ENCODE data around the gene C3orf52.

The C3orf52 gene

GRCh38 chr3:112086076-112086854 lies at the start of gene C3orf52:
Gene C3orf52 (plus strand): TSS chr3:112086389. CDS start chr3:112086408, 19 bp downstream.
- TF ChIP-seq GATA2 (IDR thresholded peaks at IDR 0.05; ENCODE audit: low read depth, low read length) (no peak), GATA3 (IDR thresholded peaks at IDR 0.05; ENCODE audit: low read depth, low read length) (no peak)

- TF ChIP-seq GATA3 (IDR thresholded peaks at IDR 0.05; ENCODE audit: low read depth, low read length) (no peak), GATA2 (IDR thresholded peaks at IDR 0.05; ENCODE audit: low read depth, low read length) (no peak)
Observed at GRCh38 chr3:112038863-112039262, 47.3 kb upstream of the C3orf52 start.

- TF ChIP-seq GATA3 (IDR thresholded peaks at IDR 0.05; ENCODE audit: low read depth, low read length) (no peak), GATA2 (IDR thresholded peaks at IDR 0.05; ENCODE audit: low read depth, low read length) (no peak)
Observed at GRCh38 chr3:112041321-112041720, 44.9 kb upstream of the C3orf52 start.

DNA sequence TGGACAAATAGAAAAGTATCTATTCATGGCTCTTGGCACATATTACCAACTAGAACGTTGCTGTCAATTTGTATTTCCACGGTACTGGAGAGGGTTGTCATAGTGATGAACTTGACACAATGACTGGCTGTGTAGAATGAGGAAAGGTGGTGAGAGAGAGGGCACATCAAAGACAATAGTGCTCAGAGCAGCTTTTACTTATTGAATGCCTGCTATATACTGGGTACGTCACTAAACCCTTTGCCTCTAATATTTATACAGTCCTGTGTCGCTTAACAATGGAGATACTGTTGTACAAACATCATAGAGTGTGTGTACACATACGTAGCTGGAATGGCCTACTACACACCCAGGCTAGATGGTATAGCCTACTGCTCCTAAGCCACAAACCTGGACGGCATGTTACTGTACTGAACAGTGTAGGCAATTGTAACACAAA lies 43.3 kb upstream of the C3orf52 start:
- TF ChIP-seq GATA3 (IDR thresholded peaks at IDR 0.05; ENCODE audit: low read depth, low read length): no peak
- TF ChIP-seq GATA2 (IDR thresholded peaks at IDR 0.05; ENCODE audit: low read depth, low read length): no peak

DNA sequence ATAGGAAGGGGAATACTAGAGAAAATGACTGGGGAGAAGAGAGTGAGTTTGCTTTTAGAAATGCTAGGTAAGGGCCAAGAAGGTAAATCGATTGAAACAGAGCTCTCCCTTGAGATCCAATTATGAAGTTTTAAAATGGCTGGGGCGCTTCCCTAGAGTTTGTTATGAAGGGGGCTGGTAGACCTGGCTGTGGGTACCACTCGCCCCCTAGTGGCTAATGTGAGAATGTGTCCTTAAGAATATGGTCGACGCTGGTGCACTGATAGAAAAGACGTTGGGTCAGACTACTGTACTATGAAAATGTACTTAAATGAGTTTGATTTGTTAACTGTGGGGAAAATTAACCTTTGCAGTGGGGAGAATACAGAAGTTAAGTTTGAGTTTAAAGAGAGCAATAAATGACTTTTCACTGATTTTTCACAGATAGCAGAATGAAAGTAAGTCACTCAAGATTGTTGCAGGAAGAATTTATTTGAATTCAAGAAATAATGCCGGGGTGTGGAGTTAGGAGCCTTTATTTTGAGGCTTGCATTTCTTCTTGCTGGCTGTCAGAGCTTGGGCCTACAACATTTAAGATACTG lies 42.5 kb upstream of the C3orf52 start:
- TF ChIP-seq GATA3 (IDR thresholded peaks at IDR 0.05; ENCODE audit: low read depth, low read length) (no peak), GATA2 (IDR thresholded peaks at IDR 0.05; ENCODE audit: low read depth, low read length) (no peak)

GRCh38 chr3:112046599-112046998 lies 39.6 kb upstream of the C3orf52 start:
- TF ChIP-seq GATA3 (IDR thresholded peaks at IDR 0.05; ENCODE audit: low read depth, low read length) (no peak), GATA2 (IDR thresholded peaks at IDR 0.05; ENCODE audit: low read depth, low read length) (no peak)

GRCh38 chr3:112047264-112047663 lies 38.9 kb upstream of the C3orf52 start:
- TF ChIP-seq GATA3 (IDR thresholded peaks at IDR 0.05; ENCODE audit: low read depth, low read length): no peak
- TF ChIP-seq GATA2 (IDR thresholded peaks at IDR 0.05; ENCODE audit: low read depth, low read length): no peak

DNA sequence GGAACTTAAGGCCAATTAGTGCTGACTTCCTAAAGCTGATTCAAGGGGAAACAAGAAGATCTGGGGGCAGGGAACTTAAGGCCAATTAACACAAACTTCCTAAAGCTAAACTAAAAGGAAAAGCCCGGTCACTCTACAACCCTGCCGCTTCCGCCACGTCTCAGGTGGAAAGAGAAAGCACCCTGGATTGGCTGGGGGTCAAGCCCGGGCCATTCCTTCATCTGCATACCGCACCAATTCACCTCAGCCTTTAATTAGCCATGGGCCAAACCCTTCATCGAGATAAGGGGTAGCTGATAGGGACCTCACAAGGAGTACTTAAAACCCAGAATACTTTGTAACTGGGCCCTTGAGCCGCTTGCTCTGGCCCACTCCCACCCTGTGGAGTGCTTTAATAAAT lies 37.3 kb upstream of the C3orf52 start:
- no peak for TF ChIP-seq GATA3 (IDR thresholded peaks at IDR 0.05; ENCODE audit: low read depth, low read length)
- TF ChIP-seq GATA2 (IDR thresholded peaks at IDR 0.05; ENCODE audit: low read depth, low read length): no peak

- TF ChIP-seq GATA3 (IDR thresholded peaks at IDR 0.05; ENCODE audit: low read depth, low read length): no peak
- TF ChIP-seq GATA2 (IDR thresholded peaks at IDR 0.05; ENCODE audit: low read depth, low read length): no peak
Observed at GRCh38 chr3:112053229-112053628, 33.0 kb upstream of the C3orf52 start.

DNA sequence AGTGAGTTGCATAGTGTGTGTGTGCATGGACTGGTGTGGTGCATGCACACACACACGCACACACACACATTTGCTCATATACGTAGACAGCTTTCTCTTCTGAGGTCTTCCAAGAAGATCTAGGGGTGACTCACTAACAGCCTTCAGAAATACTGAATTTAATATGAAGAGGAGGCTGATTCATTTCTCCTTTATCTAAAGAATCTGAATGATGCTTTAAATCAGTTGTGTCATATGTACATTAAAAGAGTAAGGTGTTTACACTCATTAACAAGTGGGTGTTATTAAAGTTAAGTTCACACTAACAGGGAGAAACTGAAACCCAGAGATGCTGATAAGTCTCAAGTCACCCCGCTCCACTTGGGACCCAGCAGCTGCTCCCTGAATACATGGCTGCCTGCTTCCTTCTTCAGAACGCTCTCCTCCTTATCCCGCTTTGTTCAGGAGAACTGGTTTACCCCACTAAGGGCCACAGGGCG lies 29.7 kb upstream of the C3orf52 start:
- no peak for TF ChIP-seq GATA2 (IDR thresholded peaks at IDR 0.05; ENCODE audit: low read depth, low read length)

DNA sequence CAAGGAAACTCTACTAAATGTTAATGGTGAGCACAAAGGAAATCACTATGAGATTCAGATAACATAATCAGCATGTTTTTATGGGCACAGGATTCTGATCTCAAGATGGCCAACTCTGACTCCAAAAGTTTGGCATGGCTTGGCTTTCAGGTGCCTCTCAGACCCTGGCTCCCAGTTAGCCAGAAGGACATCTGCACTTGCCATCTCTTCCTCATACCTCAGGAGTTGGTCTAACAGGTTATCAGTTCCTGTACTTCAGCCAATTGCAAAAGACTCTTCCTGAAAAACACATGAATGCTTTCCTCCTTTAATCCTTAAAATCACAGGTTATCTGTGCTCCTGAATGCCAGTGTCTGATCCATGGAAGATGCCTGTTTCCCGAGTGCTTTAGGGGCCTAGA lies 26.7 kb upstream of the C3orf52 start:
- TF ChIP-seq GATA2 (IDR thresholded peaks at IDR 0.05; ENCODE audit: low read depth, low read length): no peak
- no peak for TF ChIP-seq GATA3 (IDR thresholded peaks at IDR 0.05; ENCODE audit: low read depth, low read length)

GRCh38 chr3:112061152-112061551 lies 25.0 kb upstream of the C3orf52 start:
- no peak for TF ChIP-seq GATA2 (IDR thresholded peaks at IDR 0.05; ENCODE audit: low read depth, low read length)

DNA sequence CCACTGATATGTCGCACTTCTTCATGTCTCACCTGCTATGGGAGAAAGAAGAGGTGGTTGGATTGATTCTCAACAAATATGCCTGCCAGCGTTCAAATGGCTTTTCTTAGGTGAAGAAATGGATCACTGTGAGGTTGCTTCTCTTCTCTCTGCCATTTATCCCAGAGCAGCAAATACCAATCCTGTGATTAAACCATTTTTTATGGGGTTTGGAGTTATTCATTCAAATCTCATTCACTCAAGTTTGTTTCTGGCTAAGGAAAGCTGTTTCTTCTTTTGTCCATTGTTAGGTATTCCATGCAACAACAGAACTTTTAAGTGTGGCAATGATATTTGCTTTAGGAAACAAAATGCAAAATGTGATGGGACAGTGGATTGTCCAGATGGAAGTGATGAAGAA lies 12.2 kb upstream of the C3orf52 start:
- no peak for TF ChIP-seq GATA2 (IDR thresholded peaks at IDR 0.05; ENCODE audit: low read depth, low read length)

DNA sequence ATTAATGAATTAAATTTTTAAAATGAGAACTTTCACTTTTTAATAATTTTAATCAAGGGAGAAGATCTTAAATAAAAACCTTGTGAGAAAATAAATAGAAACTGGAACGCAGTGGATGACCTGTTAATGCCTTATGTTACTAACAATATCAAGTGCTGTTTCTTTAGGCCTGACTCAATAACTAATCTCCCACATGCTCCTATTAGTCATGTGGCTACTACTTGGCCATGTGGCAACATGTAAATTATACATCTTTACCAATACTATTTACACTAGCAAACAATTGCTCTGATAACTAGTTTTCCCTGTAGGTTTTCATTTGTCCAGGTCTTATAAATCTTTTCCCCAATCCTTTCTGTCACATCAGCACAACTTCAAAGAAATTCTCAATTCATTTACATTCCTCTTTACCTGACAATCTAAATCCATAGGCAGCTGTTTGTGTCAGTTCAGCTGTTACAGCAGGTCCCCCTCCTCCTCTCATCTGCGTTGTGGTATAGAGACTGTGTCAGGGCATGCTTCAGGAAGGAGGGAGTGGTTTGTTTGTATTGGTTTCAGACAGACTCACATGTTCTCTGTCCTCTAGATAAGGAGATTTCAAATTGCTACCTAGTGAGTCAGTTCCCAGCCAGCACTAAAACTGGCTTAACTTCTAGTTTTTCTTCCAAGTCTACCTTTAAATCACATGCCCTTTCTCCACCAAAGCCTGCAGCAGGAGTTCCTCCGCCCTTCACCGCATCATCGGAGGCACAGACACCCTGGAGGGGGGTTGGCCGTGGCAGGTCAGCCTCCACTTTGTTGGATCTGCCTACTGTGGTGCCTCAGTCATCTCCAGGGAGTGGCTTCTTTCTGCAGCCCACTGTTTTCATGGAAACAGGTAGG lies 11.3 kb upstream of the C3orf52 start:
- TF ChIP-seq GATA3 (IDR thresholded peaks at IDR 0.05; ENCODE audit: low read depth, low read length) (no peak), GATA2 (IDR thresholded peaks at IDR 0.05; ENCODE audit: low read depth, low read length) (no peak)

Measured in SH-SY5Y (cell line).